Common myeloid progenitor, CD34-positive (primary cell): ENCODE results near the gene SEMA4C.

Experiments
- CTCF ChIA-PET: fragments of 350-600 bp; sonication (Branson Sonifier 250); formaldehyde crosslinking; loops from one replicate; lab custom pipeline; 2021; ENCODE audit warnings: antibody characterized with exemption; lab: Charles Lee
- POLR2A ChIA-PET: fragments of 350-600 bp; sonication (Branson Sonifier 250); formaldehyde crosslinking; loops from one replicate; lab custom pipeline; 2021; ENCODE audit warnings: antibody characterized with exemption; lab: Charles Lee
- DNase-seq, 3 donors: peaks; one replicate each; pipeline versions ENCODE4 v3.0.0 to v3.0.0-alpha.2; 2013
- H3K27ac ChIP-seq, 2 experiments: 1 replicate in 1 of 2; 2 replicates in 1 of 2; pipeline ENCODE4 v1.7.0; 2013; ENCODE audit warnings: inconsistent platforms in 2 of 2, low read length in 2 of 2, mild to moderate bottlenecking in 2 of 2, low read depth in 1 of 2, moderate library complexity in 1 of 2; ENCODE audit not compliant: severe bottlenecking in 2 of 2, insufficient read depth in 1 of 2, poor library complexity in 1 of 2
- H3K27me3 ChIP-seq, 5 experiments: replicated peaks in 2 of 5; 1 replicate in 3 of 5; 2 replicates in 2 of 5; pipeline versions ENCODE4 v1.6.1 to v1.7.0; 2013; ENCODE audit warnings: low read length in 4 of 5, mild to moderate bottlenecking in 2 of 5, moderate library complexity in 2 of 5, inconsistent platforms in 1 of 5; ENCODE audit not compliant: insufficient read depth in 5 of 5, control insufficient read depth in 4 of 5
- H3K36me3 ChIP-seq, 4 experiments: 1 replicate in 2 of 4; 2 replicates in 2 of 4; pipeline versions ENCODE4 v1.6.1 to v1.7.0; 2013; ENCODE audit warnings: low read length in 3 of 4, control low read depth in 1 of 4, mild to moderate bottlenecking in 1 of 4; ENCODE audit not compliant: control insufficient read depth in 4 of 4, insufficient read depth in 4 of 4
- H3K4me1 ChIP-seq, 4 experiments: 1 replicate in 3 of 4; 2 replicates in 1 of 4; pipeline versions ENCODE4 v1.6.1 to v1.7.1; 2013; ENCODE audit warnings: low read length in 3 of 4, mild to moderate bottlenecking in 3 of 4, control low read depth in 1 of 4, inconsistent platforms in 1 of 4, moderate library complexity in 1 of 4; ENCODE audit not compliant: control insufficient read depth in 4 of 4, insufficient read depth in 4 of 4; ENCODE audit errors: control extremely low read depth in 1 of 4
- H3K4me3 ChIP-seq, 7 experiments: 1 replicate in 4 of 7; 2 replicates in 3 of 7; pipeline versions ENCODE4 v1.5.1 to v1.7.0; 2013; ENCODE audit warnings: mild to moderate bottlenecking in 7 of 7, low read length in 6 of 7, moderate library complexity in 6 of 7, inconsistent platforms in 2 of 7, low read depth in 2 of 7, control low read depth in 1 of 7; ENCODE audit not compliant: insufficient read depth in 4 of 7, control insufficient read depth in 1 of 7; ENCODE audit errors: extremely low read depth in 1 of 7
- H3K9me3 ChIP-seq, 5 experiments: 1 replicate in 4 of 5; 2 replicates in 1 of 5; pipeline versions ENCODE4 v1.6.1 to v1.7.1; 2013; ENCODE audit warnings: low read length in 4 of 5, mild to moderate bottlenecking in 2 of 5, inconsistent platforms in 1 of 5, low read depth in 1 of 5, moderate library complexity in 1 of 5; ENCODE audit not compliant: control insufficient read depth in 4 of 5, insufficient read depth in 2 of 5; ENCODE audit errors: control extremely low read depth in 1 of 5
- WGBS: methylation state at CpG from one replicate; pipeline ENCODE4 v1.1.5; 2013; ENCODE audit not compliant: insufficient coverage; 5-methylcytosine and 5-hydroxymethylcytosine counted together

SEMA4C gene

GRCh38 chr2:96879545-96880040 lies 9.7 kb upstream of the SEMA4C start:
- DNase-seq, result no peak
- H3K27ac ChIP-seq, result no peak overlapping the region
- H3K4me1 ChIP-seq, result peaks cover 0 to 3% (median 0%) of the 10 kb centered on the region in 4 experiments
- H3K27me3 ChIP-seq, result peaks cover 0 to 2% (median 0%) of the 10 kb centered on the region in 5 experiments
- no peaks in the 10 kb centered on the region for H3K9me3 ChIP-seq
- 98% methylated on average over 18 of the region's 18 CpGs for WGBS
- no peaks in the 10 kb centered on the region for H3K36me3 ChIP-seq
- no peak overlapping the region for H3K4me3 ChIP-seq
- ChIA-PET CTCF (interaction anchor here (0.6 kb wide), 1 partner anchor 122 kb away, joined by 3 read pairs; no protein-coding TSS in a partner anchor), POLR2A (no interaction called here)

DNA sequence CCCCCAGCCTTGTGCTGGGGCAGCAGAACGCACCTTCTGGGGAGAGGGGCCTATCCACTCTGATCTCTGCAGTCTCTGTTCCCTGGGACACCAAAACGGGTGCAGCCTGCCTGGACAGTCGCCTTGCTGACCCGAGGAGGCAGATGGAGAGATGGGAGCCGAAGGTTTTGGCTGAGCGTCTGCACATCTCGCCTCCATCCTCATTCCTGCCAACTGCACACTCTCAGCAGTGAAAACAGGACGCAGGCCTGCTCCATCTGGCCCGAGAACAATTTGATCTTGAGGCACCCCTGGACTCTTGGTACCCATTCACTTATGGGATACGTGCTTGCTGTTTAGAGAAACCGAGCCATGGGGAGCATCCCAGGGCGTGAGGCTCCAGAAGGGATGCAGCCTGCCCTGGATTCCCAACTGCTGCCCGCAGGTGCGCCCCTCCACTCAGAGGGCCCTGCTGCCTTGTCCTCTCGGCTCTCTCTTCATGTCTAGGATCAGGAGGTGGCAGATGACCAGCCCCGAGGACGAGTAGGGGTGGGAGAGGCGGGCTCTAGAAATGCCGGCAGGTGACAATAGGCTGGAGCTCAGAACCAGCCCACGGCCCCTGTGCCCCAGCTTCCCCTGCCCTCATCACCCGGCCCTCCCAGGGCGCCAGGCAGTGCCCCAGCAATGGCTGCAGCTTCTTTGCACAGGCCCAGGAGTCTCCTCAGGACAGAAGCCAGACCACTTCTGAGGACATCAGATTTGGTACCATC lies 9.1 kb upstream of the SEMA4C start:
- 95% methylated on average over 22 of the region's 22 CpGs for WGBS
- Histone ChIP-seq H3K4me3 (no peak overlapping the region), H3K9me3 (no peaks in the 10 kb centered on the region), H3K36me3 (no peaks in the 10 kb centered on the region), H3K27me3 (peaks cover 0 to 4% (median 0%) of the 10 kb centered on the region in 5 experiments), H3K4me1 (peaks cover 0 to 5% (median 0%) of the 10 kb centered on the region in 4 experiments), H3K27ac (no peak overlapping the region)
- ChIA-PET POLR2A (no interaction called here), CTCF (interaction anchor here (0.6 kb wide), 1 partner anchor 123 kb away, joined by 3 read pairs; no protein-coding TSS in a partner anchor)
- DNase-seq, result no peak

DNA sequence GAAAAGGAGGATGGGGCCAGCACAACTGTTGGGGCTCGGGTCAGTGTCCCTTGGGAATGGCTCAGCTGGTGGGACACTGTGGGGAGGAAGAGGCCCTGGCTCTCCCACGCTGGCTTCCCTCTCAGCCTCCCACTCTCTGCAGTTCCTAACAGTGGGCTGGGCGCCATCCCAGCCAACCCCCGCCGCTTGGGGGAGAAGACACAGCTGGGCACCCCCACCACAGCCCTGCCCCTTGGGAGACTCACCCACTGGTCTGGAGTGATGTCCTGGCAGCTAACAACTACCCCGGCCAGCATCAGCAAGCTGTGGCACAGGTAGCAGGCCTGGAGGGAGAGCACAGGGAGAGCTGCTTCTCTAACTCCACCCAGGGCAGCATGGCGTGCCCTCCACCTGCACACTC lies 8.3 kb upstream of the SEMA4C start:
- H3K27me3 ChIP-seq, result peaks cover 0 to 4% (median 0%) of the 10 kb centered on the region in 5 experiments
- H3K4me1 ChIP-seq, result peaks cover 0 to 5% (median 0%) of the 10 kb centered on the region in 4 experiments
- ChIA-PET CTCF (no interaction called here), POLR2A (no interaction called here)
- DNase-seq, result no peak
- WGBS, result 97% methylated on average over 5 of the region's 7 CpGs
- no peak overlapping the region for H3K27ac ChIP-seq
- no peaks in the 10 kb centered on the region for H3K9me3 ChIP-seq
- H3K4me3 ChIP-seq, result no peak overlapping the region
- no peaks in the 10 kb centered on the region for H3K36me3 ChIP-seq

GRCh38 chr2:96877631-96878092 lies 7.8 kb upstream of the SEMA4C start:
- Histone ChIP-seq H3K4me3 (no peak overlapping the region), H3K27me3 (peaks cover 0 to 6% (median 0%) of the 10 kb centered on the region in 5 experiments), H3K27ac (no peak overlapping the region), H3K4me1 (peaks cover 0 to 5% (median 0%) of the 10 kb centered on the region in 4 experiments), H3K36me3 (no peaks in the 10 kb centered on the region), H3K9me3 (no peaks in the 10 kb centered on the region)
- ChIA-PET POLR2A (no interaction called here), CTCF (no interaction called here)
- no peak for DNase-seq
- 99% methylated on average over 12 of the region's 15 CpGs for WGBS

DNA sequence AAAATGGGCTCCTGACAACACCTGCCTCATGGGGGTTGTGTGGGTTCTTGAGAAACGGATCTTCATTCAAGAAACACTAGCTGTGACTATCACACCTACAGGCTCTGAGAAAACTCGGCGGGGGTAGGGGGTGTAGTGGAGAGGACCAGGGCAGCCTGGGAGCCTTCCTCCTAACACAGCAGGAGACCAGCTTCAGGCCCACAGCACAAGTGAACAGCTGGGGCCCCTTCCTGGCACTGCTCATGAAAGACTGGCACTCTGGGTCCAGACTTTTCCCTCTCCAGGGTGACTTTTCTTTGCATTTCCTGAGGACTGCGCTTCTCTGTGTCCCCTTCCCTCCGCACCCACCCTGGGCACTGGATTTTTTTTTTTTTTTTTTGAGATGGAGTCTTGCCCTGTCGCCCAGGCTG lies 7.2 kb upstream of the SEMA4C start:
- H3K4me1 ChIP-seq, result peaks cover 0 to 5% (median 0%) of the 10 kb centered on the region in 4 experiments
- H3K36me3 ChIP-seq, result no peaks in the 10 kb centered on the region
- CTCF ChIA-PET, result no interaction called here
- WGBS, result 88% methylated on average over 1 of the region's 6 CpGs
- peaks cover 0 to 7% (median 0%) of the 10 kb centered on the region in 5 experiments for H3K27me3 ChIP-seq
- H3K9me3 ChIP-seq, result no peaks in the 10 kb centered on the region
- H3K27ac ChIP-seq, result no peak overlapping the region
- no peak for DNase-seq
- POLR2A ChIA-PET, result no interaction called here
- H3K4me3 ChIP-seq, result no peak overlapping the region

GRCh38 chr2:96876269-96877041 lies 6.6 kb upstream of the SEMA4C start:
- no peak for DNase-seq
- POLR2A ChIA-PET, result no interaction called here

More at GRCh38 chr2:96876269-96877041, 6.6 kb upstream of the SEMA4C start:
- Histone ChIP-seq H3K4me3 (no peak overlapping the region), H3K9me3 (no peaks in the 10 kb centered on the region), H3K27ac (no peak overlapping the region), H3K36me3 (no peaks in the 10 kb centered on the region), H3K4me1 (peaks cover 0 to 5% (median 0%) of the 10 kb centered on the region in 4 experiments), H3K27me3 (peaks cover 0 to 5% (median 0%) of the 10 kb centered on the region in 5 experiments)
- WGBS, result 97% methylated on average over 15 of the region's 16 CpGs
- CTCF ChIA-PET, result no interaction called here
